DMS53 (cell line): ENCODE results near the gene SUPT20HL1.
"Not testable (repeated sequence)": the region's sequence is repeated elsewhere in the genome, so short reads cannot be mapped to it uniquely, and the experiment has no call there.

Source experiments
- DNase-seq: peaks from one replicate; lab custom pipeline; 2025; lab: John Stamatoyannopoulos, UW

The SUPT20HL1 gene

DNA sequence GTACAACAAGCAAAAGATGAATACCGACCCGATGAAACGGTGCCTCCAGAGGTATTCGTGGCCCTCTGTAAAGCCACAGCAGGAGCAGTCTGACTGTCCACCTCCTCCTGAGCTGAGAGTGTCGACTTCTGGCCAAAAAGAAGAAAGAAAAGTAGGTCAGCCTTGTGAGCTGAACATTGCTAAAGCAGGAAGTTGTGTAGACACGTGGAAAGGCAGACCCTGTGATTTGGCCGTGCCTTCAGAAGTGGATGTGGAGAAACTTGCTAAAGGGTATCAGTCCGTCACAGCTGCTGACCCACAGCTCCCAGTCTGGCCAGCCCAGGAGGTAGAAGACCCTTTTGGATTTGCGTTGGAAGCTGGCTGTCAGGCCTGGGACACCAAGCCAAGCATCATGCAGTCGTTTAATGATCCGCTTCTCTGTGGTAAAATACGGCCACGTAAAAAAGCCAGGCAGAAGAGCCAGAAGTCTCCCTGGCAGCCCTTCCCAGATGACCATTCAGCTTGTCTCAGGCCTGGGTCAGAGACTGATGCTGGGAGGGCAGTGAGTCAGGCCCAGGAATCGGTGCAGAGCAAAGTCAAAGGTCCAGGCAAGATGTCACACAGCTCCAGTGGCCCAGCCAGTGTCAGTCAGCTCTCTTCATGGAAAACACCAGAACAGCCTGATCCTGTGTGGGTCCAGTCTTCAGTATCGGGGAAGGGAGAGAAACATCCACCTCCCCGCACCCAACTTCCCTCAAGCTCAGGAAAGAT lies 3.2 kb downstream of the SUPT20HL1 start:
- DNase-seq: not testable (repeated sequence)

DNA sequence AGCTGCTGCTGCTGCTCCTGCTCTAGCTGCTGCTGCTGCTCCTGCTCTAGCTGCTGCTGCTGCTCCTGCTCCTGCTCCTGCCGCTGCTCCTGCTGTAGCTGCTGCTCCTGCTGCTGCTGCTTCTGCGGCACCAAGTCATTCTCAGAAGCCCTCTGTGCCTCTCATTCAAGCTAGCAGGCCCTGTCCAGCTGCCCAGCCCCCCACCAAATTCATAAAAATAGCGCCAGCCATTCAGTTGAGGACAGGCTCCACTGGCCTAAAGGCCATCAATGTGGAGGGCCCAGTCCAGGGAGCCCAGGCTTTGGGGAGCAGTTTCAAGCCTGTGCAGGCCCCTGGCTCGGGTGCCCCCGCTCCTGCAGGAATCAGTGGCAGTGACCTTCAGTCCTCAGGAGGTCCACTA lies 3.9 kb downstream of the SUPT20HL1 start:
- no peak for DNase-seq

DNA sequence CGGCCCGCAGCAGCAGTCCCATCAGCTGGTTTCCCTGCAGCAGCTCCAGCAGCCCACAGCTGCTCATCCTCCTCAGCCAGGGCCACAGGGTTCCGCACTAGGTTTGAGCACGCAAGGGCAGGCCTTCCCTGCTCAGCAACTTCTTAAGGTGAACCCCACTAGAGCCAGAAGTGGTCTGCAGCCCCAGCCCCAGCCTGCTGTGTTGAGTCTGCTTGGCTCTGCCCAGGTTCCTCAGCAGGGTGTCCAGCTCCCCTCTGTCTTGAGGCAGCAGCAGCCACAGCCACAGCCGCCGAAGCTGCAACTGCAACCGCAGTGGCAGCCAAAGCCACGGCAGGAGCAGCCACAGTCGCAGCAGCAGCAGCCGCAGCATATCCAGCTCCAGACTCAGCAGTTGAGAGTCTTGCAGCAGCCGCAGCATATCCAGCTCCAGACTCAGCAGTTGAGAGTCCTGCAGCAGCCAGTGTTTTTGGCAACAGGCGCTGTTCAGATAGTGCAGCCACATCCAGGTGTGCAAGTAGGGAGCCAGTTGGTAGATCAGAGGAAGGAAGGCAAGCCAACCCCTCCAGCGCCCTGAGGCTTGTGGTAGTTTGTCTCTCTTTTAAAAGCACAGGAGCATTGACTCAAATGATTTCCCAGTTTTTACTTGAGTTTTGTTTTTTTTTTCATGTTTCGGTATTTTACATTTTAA lies 4.6 kb downstream of the SUPT20HL1 start:
- DNase-seq: no peak

DNA sequence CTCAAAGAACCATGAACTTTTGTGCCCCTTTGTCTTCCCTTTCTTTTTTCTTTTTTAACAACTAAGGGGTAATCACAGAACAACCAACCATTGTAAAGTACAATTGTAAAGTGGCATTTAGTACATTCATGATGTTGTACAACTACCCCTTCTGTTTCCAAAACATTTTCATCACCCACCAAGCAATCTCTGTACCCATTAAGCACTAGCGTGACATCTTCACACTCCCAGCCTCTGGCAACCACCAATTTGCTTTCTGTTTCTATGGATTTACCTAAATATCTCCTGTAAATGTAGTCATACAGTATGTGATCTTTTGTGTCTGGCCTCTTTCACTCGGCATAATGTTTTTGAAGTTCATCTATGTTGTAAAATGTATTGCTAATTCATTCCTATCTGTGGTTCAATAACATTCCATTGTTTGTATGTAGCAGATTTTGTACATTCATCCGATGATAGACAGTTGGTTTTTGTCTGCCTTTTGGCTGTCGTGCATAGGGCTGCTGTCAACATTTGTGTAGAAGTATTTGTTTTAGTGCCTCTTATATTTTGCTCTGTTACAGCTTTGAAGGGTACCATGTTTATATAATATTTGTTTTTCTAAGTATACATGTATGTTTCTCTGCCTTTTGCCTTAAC lies 6.4 kb downstream of the SUPT20HL1 start:
- DNase-seq: not testable (repeated sequence)

- no peak for DNase-seq
Observed at GRCh38 chrX:24369816-24370215, 9.4 kb downstream of the SUPT20HL1 start.

DNA sequence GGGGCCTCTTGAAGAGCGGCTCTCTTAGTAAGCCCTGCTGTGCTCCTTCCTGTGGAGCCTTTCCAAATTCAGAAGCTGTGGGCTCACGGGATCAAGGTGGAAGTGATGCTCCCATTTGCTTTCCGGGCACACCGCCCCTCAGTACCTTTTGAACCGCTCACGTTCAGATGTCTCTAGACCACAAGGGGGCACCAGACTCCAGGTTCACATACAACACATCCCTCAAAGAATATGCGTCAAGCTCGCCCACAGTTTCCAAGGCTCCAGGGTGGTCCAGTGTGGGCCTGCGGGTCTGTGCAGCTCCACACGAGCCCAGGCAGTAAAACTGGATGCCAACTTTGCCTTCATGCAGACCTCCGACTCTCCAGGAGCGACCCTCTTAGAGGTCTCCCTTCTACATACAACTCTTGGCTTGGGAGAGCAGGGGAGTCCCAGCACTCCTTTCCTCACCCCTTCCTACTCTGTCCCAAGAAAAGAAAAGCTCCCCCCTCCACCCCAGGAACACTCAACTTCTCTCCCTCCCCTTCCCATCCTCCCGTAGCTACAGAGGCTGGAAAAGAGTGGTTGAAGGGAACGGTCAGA lies 11.0 kb downstream of the SUPT20HL1 start:
- DNase-seq: peak; percentile 81

- DNase-seq: no peak
Observed at GRCh38 chrX:24372021-24372763, 11.8 kb downstream of the SUPT20HL1 start.

DNA sequence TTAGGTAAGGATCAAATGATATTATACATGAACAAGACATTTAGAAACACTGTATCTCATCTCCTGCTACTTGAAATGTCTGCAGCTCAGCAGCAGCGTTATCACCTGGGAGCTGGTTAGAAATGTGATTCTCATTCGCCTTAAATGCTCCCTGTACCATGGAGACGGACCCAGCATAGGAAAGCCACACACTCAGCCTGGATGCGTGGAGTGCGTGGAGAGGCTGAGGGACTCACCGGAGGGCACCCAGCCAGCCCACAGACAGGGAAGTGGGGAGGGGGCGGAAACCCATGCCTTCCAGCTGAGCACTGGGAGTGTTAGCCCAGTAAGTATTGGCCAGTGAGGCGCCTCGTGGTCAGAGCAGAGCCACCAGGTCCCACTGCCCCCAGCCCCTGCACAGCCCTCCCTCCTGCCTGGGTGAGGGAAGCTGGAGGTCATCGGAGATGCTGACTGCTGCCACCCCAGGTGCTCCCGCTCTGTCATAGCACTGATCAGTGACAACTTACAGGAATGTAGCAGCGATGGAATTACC lies 15.2 kb downstream of the SUPT20HL1 start:
- DNase-seq: no peak

GRCh38 chrX:24376403-24376802 lies 16.0 kb downstream of the SUPT20HL1 start:
- DNase-seq: no peak

DNA sequence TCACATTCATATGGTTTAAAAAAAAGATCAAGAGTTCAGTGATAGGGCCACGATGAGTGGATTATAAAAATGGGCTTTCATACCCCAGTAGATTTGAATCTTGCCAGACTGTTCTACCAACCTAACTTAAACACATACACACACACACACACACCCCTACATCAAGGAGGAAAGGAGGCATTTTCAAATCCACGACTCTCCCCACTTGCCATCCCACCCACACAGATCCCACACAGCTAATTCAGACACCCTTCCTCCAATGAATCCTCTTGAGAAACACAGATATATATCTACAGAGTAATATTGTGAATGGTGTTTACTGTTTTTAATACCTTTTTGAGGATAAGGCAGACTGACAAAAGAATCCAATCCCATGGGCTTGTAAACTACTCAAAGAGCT lies 16.8 kb downstream of the SUPT20HL1 start:
- no peak for DNase-seq

DNA sequence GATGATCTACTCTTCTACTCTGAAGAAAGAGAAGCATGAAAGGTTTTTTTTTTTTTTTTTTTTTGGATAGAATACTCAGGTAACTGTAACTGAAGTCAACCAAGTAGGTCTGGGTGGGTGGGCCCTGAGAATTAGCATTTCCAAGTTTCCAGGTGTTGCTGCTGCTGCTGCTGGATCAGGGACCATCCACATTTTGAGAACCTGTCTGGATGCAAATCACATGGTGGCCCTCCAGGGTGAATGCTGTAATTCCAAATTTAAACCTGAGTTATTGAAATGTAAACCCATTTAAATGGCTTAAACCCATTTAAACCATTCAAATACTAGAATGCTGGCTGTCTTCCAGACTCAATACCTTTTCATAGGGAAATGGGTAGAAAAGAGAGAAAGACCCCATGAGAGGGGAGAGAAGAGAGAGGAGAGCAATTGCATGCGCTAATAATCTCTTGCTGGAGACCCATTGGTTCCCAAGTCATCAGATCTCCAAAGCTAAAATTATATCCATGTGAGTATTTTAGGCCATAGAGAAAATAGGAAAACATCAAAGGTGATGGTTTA lies 17.6 kb downstream of the SUPT20HL1 start:
- no peak for DNase-seq

DNA sequence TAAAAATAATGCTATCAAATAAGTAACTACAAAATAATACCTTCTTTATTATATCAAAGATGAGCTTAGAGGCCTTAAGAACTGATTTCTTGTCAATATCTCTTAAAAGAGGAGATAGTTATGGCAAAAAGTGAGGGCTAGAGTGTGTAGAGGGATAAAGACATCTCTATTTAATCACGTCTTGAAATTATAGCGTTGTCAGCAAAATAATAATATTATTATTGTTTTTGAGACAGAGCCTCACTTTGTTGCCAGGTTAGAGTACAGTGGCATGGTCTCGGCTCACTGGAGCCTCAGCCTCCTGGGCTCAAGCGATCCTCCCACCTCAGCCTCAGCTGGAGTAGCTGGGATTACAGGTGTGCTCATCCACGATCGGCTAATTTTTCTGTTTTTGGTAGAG lies 18.3 kb downstream of the SUPT20HL1 start:
- DNase-seq: no peak

DNA sequence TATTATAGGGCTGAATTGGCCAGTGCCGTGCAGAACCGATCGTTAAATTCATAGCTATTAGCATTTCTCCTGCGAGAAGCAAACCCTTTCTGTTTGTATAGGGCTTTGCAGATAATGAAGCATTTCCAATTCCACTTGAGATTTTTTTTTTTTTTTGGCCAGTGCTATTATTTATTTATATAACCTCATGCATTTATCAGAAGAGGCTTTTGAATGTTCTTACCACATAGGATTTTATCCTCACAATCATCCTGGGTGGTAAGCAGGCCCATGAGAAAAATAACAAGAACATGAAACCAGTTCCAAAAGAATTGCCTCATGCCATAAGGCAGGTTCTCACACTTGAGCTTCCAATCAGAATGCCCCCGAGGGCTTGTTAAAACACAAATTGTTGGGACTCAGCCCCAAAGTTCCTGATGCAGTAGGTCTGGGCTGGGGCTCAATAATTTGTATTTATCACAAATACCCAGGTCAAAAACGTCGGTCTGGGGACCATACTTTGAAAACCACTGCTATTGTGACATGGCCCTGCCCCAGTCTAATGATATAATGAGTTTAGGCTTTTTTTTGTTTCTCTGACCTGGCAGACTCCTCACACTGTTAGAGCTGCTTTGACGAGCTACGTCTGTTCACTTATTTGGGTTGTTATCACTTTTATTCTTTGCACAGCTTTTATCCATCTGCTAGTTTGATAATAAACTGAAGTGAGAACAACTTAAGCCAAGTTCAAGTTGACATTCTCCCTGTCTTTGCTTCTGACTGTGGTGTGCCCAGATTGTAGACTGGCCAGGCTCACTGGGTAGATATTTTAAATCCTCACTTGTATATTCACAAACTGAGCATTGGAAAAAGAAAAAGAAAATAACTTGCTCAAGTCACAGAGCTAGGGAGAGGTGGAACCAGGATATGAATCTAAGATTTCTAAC lies 20.1 kb downstream of the SUPT20HL1 start:
- DNase-seq: peak; percentile 22

- DNase-seq: not testable (repeated sequence)
Observed at GRCh38 chrX:24382315-24382714, 21.9 kb downstream of the SUPT20HL1 start.

GRCh38 chrX:24387724-24388123 lies 27.3 kb downstream of the SUPT20HL1 start:
- no peak for DNase-seq

DNA sequence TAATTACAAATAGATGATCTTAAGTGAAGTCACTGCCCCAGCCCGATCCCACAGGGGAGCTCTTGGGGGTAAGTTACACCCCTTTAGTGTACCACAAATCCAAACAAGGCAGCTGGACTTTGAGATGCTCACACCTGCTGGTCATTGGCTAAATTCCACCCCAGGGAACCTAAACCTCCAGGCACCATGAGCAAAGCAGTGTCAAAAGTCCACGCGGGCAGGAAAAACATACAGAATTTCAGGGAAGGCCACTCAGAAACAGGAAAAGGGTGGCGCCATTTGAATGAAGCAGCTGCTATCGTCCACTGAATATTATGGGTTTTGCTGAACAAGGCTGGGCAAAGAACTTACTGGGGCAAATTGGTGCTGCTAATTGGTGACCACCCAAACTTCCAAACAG lies 30.9 kb downstream of the SUPT20HL1 start:
- peak; percentile 11 for DNase-seq

- DNase-seq: no peak
Observed at GRCh38 chrX:24391843-24392242, 31.4 kb downstream of the SUPT20HL1 start.

DNA sequence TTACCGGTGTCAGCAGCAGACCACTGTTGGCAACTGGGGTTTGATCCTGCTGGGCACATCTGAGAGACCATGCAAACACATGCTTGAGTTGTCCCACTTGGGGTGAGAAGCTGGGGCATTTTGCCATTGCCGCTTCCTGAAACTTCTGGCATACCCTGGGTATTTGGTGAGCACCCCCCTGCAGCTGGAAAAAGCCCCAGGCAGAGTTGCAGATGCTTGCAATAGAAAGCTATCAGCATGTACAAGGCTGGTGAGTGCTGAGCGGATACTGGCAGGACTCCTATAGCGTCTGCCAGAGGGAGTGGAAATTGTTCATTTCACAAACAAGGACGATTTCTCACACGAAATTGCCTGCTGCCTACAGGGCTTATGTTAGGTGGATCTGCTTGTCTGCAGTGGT lies 32.3 kb downstream of the SUPT20HL1 start:
- no peak for DNase-seq

GRCh38 chrX:24395775-24396174 lies 35.3 kb downstream of the SUPT20HL1 start:
- peak; percentile 81 for DNase-seq

DNA sequence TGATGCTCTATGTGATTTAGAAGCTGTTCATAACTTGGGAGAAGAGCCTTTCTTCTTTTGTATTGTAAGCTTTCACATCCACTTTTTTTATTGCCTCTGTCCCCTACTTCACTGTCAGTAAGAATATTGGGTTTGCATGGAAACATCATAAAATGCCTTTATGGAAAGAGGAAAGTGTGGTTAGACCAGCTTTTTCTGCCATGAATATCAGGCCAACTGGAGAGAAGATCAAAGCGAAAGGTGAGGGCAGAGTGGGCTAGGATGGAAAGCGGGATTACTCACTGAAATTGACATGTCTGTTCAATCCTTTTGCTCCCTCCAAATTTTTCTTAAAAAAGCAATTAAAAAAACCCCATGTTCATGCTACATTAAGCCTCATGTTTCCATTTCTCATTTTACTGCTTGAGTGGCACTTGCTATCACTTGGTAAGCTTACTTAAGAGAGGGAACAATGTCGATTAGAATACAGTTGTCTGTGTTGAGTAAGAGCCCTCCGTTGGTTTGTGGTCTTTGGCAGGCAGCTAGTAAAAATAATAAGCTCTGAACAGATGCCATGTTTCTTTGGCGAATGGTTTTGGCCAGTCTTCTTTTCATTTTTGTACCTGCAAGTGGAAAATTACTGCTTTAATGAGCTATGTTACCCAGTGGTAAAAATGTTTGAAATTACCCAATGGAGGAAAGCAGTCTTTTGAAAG lies 35.9 kb downstream of the SUPT20HL1 start:
- DNase-seq: no peak
